A549 (cell line): ENCODE results near the gene ACTG1. TPM values are rescaled to one million over a fixed set of nuclear protein-coding genes. Genes with fewer than 3 reads are reported as not detected.

Source experiments
- ATAC-seq, 2 experiments: fragments of 200-7000 bp in 1 of 2; fragments of >200 bp in 1 of 2; cut with Nextera tagmentation in 1 of 2; cut with Tn5 transposase in 1 of 2; 3 replicates each; pipeline versions ENCODE4 v1.8.0 to v1.9.1; 2018 to 2020; ENCODE audit warnings: mild to moderate bottlenecking in 1 of 2, moderate library complexity in 1 of 2
- CTCF ChIA-PET: fragments of 300-600 bp; sonication (Branson Sonifier 250); formaldehyde crosslinking; extraction: SDS; loops from one replicate; lab custom pipeline; 2021; ENCODE audit warnings: antibody characterized with exemption, inconsistent platforms; lab: Yijun Ruan, JAX
- POLR2A ChIA-PET: fragments of 350-600 bp; formaldehyde crosslinking; extraction: SDS; loops from one replicate; lab custom pipeline; 2021; ENCODE audit warnings: antibody characterized with exemption, inconsistent platforms; lab: Yijun Ruan, JAX
- DNase-seq, 2 experiments: peaks; one replicate each; pipeline versions ENCODE4 v3.0.0 to v3.0.0-alpha.2; 2011 to 2016; ENCODE audit warnings: low read depth in 1 of 2, low spot score in 1 of 2
- FAIRE-seq: peaks from 2 replicates; lab custom pipeline; 2011; peaks lifted over from hg19 to GRCh38; lab: Jason Lieb, UNC
- H3K27ac ChIP-seq, 2 experiments: fragments of >200 bp; sonication (Bioruptor Twin); formaldehyde crosslinking; 3 replicates each; pipeline ENCODE4 v1.5.1; 2016 to 2017
- H3K4me1 ChIP-seq: fragments of >200 bp; sonication (Bioruptor Twin); formaldehyde crosslinking; 3 replicates; pipeline ENCODE4 v1.6.1; 2016
- H3K4me2 ChIP-seq: fragments of >200 bp; sonication (Bioruptor Twin); formaldehyde crosslinking; 3 replicates; pipeline ENCODE4 v1.6.1; 2016
- H3K4me3 ChIP-seq: fragments of >200 bp; sonication (Bioruptor Twin); formaldehyde crosslinking; 3 replicates; pipeline ENCODE4 v1.5.1; 2016
- H3K9me3 ChIP-seq: fragments of >200 bp; sonication (Bioruptor Twin); formaldehyde crosslinking; 3 replicates; pipeline ENCODE4 v1.6.1; 2016
- BCL3 ChIP-seq: fragments of >200 bp; sonication (Bioruptor Twin); formaldehyde crosslinking; IDR thresholded peaks from 3 replicates; pipeline ENCODE4 v1.6.1; 2016
- CBX2 ChIP-seq: fragments of 200-600 bp; sonication (generic); IDR thresholded peaks from 2 replicates; pipeline ENCODE4 v1.6.1; 2016; ENCODE audit warnings: low read depth, mild to moderate bottlenecking, borderline replicate concordance
- EP300 ChIP-seq, 2 experiments: fragments of >200 bp; sonication (Bioruptor Twin); formaldehyde crosslinking; IDR thresholded peaks; 2 replicates in 1 of 2; 3 replicates in 1 of 2; pipeline ENCODE4 v1.6.1; 2016 to 2017
- FOXS1 ChIP-seq: fragments of 250-450 bp; sonication (Bioruptor Pico); IDR thresholded peaks from 2 replicates; pipeline ENCODE4 v1.5.0; 2020; ENCODE audit warnings: mild to moderate bottlenecking, moderate library complexity
- GATA3 ChIP-seq: IDR thresholded peaks from 2 replicates; pipeline ENCODE4 v1.6.1; 2012; ENCODE audit warnings: borderline replicate concordance
- HMGXB4 ChIP-seq: fragments of 250-450 bp; sonication (Bioruptor Pico); IDR thresholded peaks from 2 replicates; pipeline ENCODE4 v1.5.0; 2021; ENCODE audit warnings: mild to moderate bottlenecking, moderate library complexity, borderline replicate concordance
- HOXA7 ChIP-seq: fragments of 250-450 bp; sonication (Bioruptor Pico); IDR thresholded peaks from 2 replicates; pipeline ENCODE4 v1.5.0; 2020; ENCODE audit warnings: mild to moderate bottlenecking, moderate library complexity
- HOXB5 ChIP-seq: fragments of 250-450 bp; sonication (Bioruptor Pico); IDR thresholded peaks from 2 replicates; pipeline ENCODE4 v1.5.0; 2020; ENCODE audit warnings: mild to moderate bottlenecking, moderate library complexity
- JUNB ChIP-seq: fragments of >200 bp; sonication (Bioruptor Twin); formaldehyde crosslinking; IDR thresholded peaks from 2 replicates; pipeline ENCODE4 v1.6.1; 2016
- KDM5A ChIP-seq: fragments of 200-600 bp; sonication (generic); IDR thresholded peaks from 2 replicates; pipeline ENCODE4 v1.6.1; 2016; ENCODE audit warnings: antibody characterized with exemption, mild to moderate bottlenecking
- MAX ChIP-seq: IDR thresholded peaks from 2 replicates; pipeline ENCODE4 v1.6.1; 2012
- MAZ ChIP-seq: fragments of 150-350 bp; IDR thresholded peaks from 2 replicates; pipeline ENCODE4 v1.6.1; 2014; ENCODE audit warnings: antibody characterized with exemption, low read depth, low read length, borderline replicate concordance
- NFE2L2 ChIP-seq: fragments of 150-350 bp; conservative IDR thresholded peaks from 2 replicates; pipeline ENCODE4 v1.6.1; 2014; ENCODE audit warnings: low read length
- NR3C1 ChIP-seq: fragments of >200 bp; sonication (Bioruptor Twin); formaldehyde crosslinking; IDR thresholded peaks from 3 replicates; pipeline ENCODE4 v1.6.1; 2017
- PBX3 ChIP-seq: IDR thresholded peaks from 2 replicates; pipeline ENCODE4 v1.6.1; 2012
- POLR2AphosphoS2 ChIP-seq: conservative IDR thresholded peaks from 2 replicates; pipeline ENCODE4 v1.6.1; 2012; ENCODE audit warnings: low read length, improper control_type of control experiment, inconsistent platforms
- RARB ChIP-seq: fragments of 250-450 bp; sonication (Bioruptor Pico); IDR thresholded peaks from 2 replicates; pipeline ENCODE4 v1.8.0; 2021; ENCODE audit warnings: mild to moderate bottlenecking, moderate library complexity
- RCOR1 ChIP-seq: fragments of 150-350 bp; IDR thresholded peaks from 2 replicates; pipeline ENCODE4 v1.6.1; 2014; ENCODE audit warnings: antibody characterized with exemption, low read length, low read depth
- REST ChIP-seq: fragments of 200-600 bp; sonication (generic); IDR thresholded peaks from 2 replicates; pipeline ENCODE4 v1.6.1; 2016; ENCODE audit warnings: antibody characterized with exemption, mild to moderate bottlenecking, moderate library complexity
- SREBF2 ChIP-seq: fragments of 450-650 bp; IDR thresholded peaks from 2 replicates; pipeline ENCODE4 v1.6.1; 2014; ENCODE audit warnings: mild to moderate bottlenecking, moderate library complexity
- TFCP2L1 ChIP-seq: fragments of 250-450 bp; sonication (Bioruptor Pico); IDR thresholded peaks from 2 replicates; pipeline ENCODE4 v1.5.0; 2021; ENCODE audit warnings: mild to moderate bottlenecking
- ZC3H11A ChIP-seq: fragments of 450-650 bp; IDR thresholded peaks from 2 replicates; pipeline ENCODE4 v1.6.1; 2014; ENCODE audit warnings: antibody characterized with exemption, mild to moderate bottlenecking
- ZFP36 ChIP-seq: fragments of 450-650 bp; IDR thresholded peaks from 2 replicates; pipeline ENCODE4 v1.6.1; 2014; ENCODE audit warnings: borderline replicate concordance; ENCODE audit not compliant: partially characterized antibody
- ZNF302 ChIP-seq: fragments of 250-450 bp; sonication (Bioruptor Pico); IDR thresholded peaks from 2 replicates; pipeline ENCODE4 v1.9.0; 2021; ENCODE audit warnings: inconsistent platforms, mild to moderate bottlenecking, moderate library complexity
- WGBS: methylation state at CpG from one replicate; pipeline ENCODE4 v1.1.6; 2017; ENCODE audit errors: missing lambda C conversion rate; 5-methylcytosine and 5-hydroxymethylcytosine counted together
- polyA plus RNA-seq, 4 experiments: library from polyadenylated mRNA; depleted of rRNA in 3 of 4; stranded (reverse); fragments of >200 nt; fragmentation: RNase III in 1 of 4; extraction: RNeasy Plus Mini Kit Qiagen cat#74134 plus additional on column Dnase treatment in 1 of 4; gene quantifications; 2 replicates in 3 of 4; 3 replicates in 1 of 4; pipeline ENCODE4 v1.2.3, GENCODE V29; 2011 to 2017

ACTG1 gene
- polyA plus RNA-seq, 2 of the 4 experiments (the other 2 are of a cell fraction) = 2,042 to 7,263 TPM

GRCh38 chr17:81510785-81511553 is 1.6 kb downstream of the ACTG1 start (continued):
- TF ChIP-seq HMGXB4 (CRISPR knock-in tag) (no peak), KDM5A (peak; percentile 5; the same call in 1 of the 2 replicates), FOXS1 (no peak), SREBF2 (no peak), ZFP36 (no peak), BCL3 (peak; percentile 11; the same call in 1 of the 3 replicates), HOXB5 (CRISPR knock-in tag) (no peak), JUNB (no peak), GATA3 (0 out of 2 replicates have a peak, but pooled peaks have one; percentile 29), MAX (no peak), HOXA7 (CRISPR knock-in tag) (no peak), RARB (CRISPR knock-in tag) (no peak), REST (no peak; the same call in 1 of the 2 replicates), PBX3 (peak; percentile 22; the same call in 1 of the 2 replicates)

- no peak for ATAC-seq
- peak overlapping the region; percentile 82 for H3K4me2 ChIP-seq
- peaks cover 7% of the 10 kb centered on the region; the same call in 1 of the 3 replicates for H3K4me1 ChIP-seq
- no peak for TF ChIP-seq CBX2
- no peak for TF ChIP-seq NR3C1
- TF ChIP-seq HOXA7 (CRISPR knock-in tag) = peak; percentile 11; the same call in 1 of the 2 replicates
- TF ChIP-seq RARB (CRISPR knock-in tag) = peak; percentile 4; the same call in 1 of the 2 replicates
- 0 out of 2 replicates have a peak, but pooled peaks have one; percentile 5 for TF ChIP-seq TFCP2L1
- no peak for TF ChIP-seq POLR2AphosphoS2
- no peak for TF ChIP-seq NFE2L2
- no peak for TF ChIP-seq RCOR1
- no peak for TF ChIP-seq ZC3H11A
- TF ChIP-seq MAZ = no peak
- TF ChIP-seq BCL3 = 0 out of 3 replicates have a peak, but pooled peaks have one; percentile 7
- no peak for TF ChIP-seq ZNF302 (CRISPR knock-in tag)
- TF ChIP-seq MAX = 0 out of 2 replicates have a peak, but pooled peaks have one; percentile 26
- TF ChIP-seq GATA3 = no peak
- 0 out of 5 replicates have a peak, but pooled peaks of 1 of the 2 experiments have one; percentile 6 for TF ChIP-seq EP300 (IDR thresholded peaks at IDR 0.05)
- TF ChIP-seq ZFP36 = no peak
- WGBS = under 1% methylated on average over 22 of the region's 22 CpGs
- peak overlapping the region; percentile 83 for H3K4me3 ChIP-seq
- FAIRE-seq = no peak
- POLR2A ChIA-PET = interaction anchor here (1.4 to 2.4 kb wide), 3 partner anchors 42 to 115 kb away, joined by 3 to 7 read pairs (median 7); partner anchors contain the start of genes BAHCC1 and FAAP100
- CTCF ChIA-PET = interaction anchor here (0.7 to 4.9 kb wide), 12 partner anchors 8 to 257 kb away, joined by 3 to 34 read pairs (median 4); no protein-coding TSS in a partner anchor
- peak overlapping the region; percentile 99 for H3K27ac ChIP-seq
- peak in 1 of 2 experiments; percentile 53 for DNase-seq
- H3K9me3 ChIP-seq = no peaks in the 10 kb centered on the region
Measured at GRCh38 chr17:81509972-81510784, 2.4 kb downstream of the ACTG1 start.
